Stimulated activated effector memory CD8-positive, alpha-beta T cell treated with anti-CD3 and anti-CD28 coated beads, Interleukin-12 subunit alpha, Interleukin-12 subunit beta, amount 100 ng/mL, for 72 hours (primary cell): Measurements from ENCODE around the gene COMMD7.

ENCODE experiments used
- ATAC-seq: fragments of 150-1000 bp; cut with Tn5 transposase; 2 replicates; pipeline ENCODE4 v1.10.0; 2021
- DNase-seq, 2 donors: peaks; one replicate each; pipeline ENCODE4 v3.0.0; 2021 to 2022; ENCODE audit warnings: low spot score in 2 of 2
- H3K27ac Mint-ChIP-seq: one replicate; pipeline ENCODE4 v1.8.0; 2022; ENCODE audit warnings: mild to moderate bottlenecking, mixed read lengths
- H3K36me3 Mint-ChIP-seq: one replicate; pipeline ENCODE4 v1.8.0; 2022; ENCODE audit warnings: mild to moderate bottlenecking, mixed read lengths
- H3K4me1 Mint-ChIP-seq: one replicate; pipeline ENCODE4 v1.8.0; 2022; ENCODE audit warnings: mixed read lengths
- H3K4me3 Mint-ChIP-seq: one replicate; pipeline ENCODE4 v1.8.0; 2022; ENCODE audit warnings: mild to moderate bottlenecking, mixed read lengths
- H3K9me3 Mint-ChIP-seq: one replicate; pipeline ENCODE4 v1.8.0; 2022; ENCODE audit warnings: mixed read lengths

The COMMD7 gene

DNA sequence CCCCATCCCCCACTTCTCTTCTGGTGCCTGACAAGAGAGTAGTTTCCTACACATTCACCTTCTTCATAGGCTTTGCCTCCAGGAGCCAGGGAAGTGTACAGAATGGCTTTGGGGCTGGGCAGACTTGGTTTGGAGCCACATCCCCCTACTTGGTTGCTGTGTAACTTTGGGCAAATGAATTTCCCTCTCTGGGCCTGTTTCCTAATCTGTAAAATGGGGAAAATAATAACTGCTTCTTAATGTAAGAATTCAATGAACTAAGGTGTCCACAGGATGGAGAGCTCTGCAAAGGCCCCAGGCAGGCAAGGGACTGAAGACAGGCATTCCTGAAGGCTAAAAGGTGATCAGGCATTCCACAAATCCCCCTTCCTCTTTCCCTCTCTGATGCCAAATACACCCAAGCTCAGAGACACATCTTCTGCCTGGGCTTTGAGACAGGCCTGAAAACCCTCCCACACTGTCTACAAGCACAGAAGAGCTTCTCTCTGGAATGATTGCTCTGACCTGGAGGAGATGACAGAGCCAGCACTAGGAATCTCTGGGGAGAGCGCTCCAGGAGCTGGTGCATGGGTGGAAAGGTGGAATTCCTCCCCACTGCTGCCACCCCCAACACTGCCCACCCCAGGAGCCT lies 62.6 kb downstream of the COMMD7 start:
- Mint-ChIP-seq H3K36me3 (no peaks in the 10 kb centered on the region), H3K4me3 (no peak overlapping the region), H3K9me3 (no peaks in the 10 kb centered on the region), H3K4me1 (peaks cover 17% of the 10 kb centered on the region), H3K27ac (peak overlapping the region; percentile 83)
- DNase-seq: no peak
- no peak for ATAC-seq

DNA sequence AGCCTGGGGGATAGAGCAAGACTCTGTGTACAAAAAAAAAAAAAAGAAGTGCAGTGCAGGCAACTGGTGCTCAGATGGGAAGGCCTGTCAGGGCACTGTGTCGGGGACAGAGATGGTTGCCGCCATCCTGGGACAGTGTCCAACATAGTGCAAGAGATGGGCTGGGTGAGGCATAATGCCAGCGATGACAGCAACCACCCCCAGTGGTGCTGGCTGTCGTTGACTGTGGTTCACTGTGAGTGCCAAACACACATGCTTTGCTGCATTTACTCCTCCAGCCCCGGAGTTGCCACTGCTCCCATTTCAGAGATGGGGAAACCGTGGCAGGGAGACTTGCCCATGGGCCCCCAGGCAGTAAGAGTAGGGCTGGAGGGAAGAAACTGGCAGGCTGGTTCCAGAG lies 64.3 kb downstream of the COMMD7 start:
- peaks cover 17% of the 10 kb centered on the region for H3K4me1 Mint-ChIP-seq
- ATAC-seq (no peak), DNase-seq (no peak)
- no peaks in the 10 kb centered on the region for H3K36me3 Mint-ChIP-seq
- no peak overlapping the region for H3K27ac Mint-ChIP-seq
- no peak overlapping the region for H3K4me3 Mint-ChIP-seq
- H3K9me3 Mint-ChIP-seq: no peaks in the 10 kb centered on the region

DNA sequence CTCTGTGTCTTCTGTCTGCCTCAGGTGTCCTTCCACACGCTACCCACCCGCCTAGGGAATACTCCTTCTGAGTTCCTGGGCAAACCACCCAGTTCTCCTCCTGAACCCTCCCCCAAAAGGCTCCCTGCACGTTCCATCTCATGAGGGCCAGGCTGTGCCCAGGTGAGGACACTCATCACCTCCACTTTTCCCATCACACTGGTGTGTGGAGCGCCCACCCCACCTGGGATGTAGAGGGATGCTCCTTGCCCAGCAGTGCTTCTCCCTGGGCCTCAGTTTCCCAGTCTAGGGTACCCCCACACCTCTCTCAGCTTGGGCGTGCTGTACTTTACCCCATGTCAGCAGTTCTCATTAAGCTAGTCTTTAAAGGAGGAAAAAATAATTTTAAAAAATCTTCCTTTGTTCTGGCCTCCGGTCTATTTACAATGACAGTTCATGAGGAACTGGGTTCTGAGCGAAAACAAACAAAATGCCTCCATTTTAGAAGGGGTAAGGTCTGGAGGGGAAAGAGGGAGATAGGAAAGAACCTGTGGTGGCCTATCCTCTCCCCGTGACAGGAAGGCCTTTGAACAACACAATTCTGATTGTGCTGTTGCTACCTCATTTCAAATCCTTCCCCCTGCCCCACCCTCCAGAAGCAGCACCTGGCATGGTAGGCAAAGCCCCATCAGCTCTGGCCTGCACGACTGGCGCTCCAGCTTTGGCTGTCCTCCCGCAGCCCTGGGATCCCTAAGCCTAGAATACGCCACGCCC lies 67.9 kb downstream of the COMMD7 start:
- DNase-seq (no peak), ATAC-seq (no peak)
- Mint-ChIP-seq H3K9me3 (no peaks in the 10 kb centered on the region), H3K27ac (peak overlapping the region; percentile 36), H3K36me3 (no peaks in the 10 kb centered on the region), H3K4me1 (peaks cover 22% of the 10 kb centered on the region), H3K4me3 (no peak overlapping the region)

DNA sequence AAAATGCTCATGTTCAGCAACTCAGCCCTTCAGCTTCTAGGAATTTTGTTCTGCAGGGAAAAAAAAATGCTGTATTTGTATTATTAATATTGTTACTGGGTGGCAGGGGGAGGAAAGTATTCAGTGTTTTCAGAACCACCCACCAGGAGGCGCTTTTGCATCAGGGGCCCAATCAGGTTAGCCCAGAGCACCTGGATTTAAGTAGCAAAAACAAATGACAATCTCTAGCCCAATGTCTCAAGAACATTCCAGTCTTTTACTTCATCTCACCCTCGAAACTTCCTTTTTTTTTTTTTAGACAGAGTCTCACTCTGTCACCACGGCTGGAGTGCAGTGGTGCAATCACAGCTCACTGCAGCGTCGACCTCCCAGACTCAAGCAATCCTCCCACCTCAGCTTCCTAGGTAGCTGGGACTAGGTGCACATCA lies 68.9 kb downstream of the COMMD7 start:
- ATAC-seq (peak; percentile 60), DNase-seq (peak; percentile 61 to 83)
- no peak overlapping the region for H3K27ac Mint-ChIP-seq
- H3K9me3 Mint-ChIP-seq: no peaks in the 10 kb centered on the region
- H3K4me3 Mint-ChIP-seq: no peak overlapping the region
- H3K36me3 Mint-ChIP-seq: no peaks in the 10 kb centered on the region
- H3K4me1 Mint-ChIP-seq: peaks cover 22% of the 10 kb centered on the region

DNA sequence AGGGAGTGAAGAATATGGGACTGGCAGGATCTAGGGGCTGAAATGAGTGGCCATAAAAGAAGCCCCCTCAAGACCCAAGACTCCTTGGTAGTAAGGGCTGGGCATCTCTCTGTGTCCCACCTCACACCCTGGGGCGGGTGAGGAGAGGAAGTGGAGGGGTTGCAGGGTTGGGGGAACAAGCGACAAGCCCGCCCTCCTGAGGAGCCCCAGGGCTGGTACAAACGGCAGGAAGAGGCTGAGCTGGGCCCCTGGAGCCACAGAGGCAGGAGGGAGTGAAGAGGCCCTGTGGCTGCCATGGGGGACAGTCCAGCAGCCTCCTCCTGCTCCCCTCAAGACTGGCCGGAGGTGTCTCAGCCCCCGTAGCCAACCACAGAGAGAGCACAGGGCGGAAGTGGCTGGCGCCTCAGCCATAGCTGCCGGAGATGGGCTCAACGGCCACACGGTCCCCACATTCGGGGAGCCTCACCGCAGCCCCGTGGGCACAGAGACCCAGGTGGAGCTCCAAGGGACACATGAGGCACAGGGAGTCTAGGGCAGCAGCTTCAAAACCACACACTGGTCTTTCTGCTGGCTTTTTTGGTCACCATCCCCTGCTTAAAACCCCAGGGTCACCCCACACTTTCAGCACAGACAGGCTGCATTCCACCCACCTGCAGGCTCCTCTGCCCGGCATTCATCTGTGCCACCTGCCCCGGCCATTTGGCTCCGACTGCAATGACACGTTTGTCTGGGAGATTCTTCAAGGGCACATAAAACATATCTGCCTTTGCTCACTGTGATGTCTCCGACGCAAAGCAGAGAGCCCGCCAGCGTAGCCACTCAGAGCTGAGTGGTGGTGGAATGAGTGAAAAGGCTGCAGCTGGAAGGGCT lies 70.0 kb downstream of the COMMD7 start:
- Mint-ChIP-seq H3K36me3 (no peaks in the 10 kb centered on the region), H3K4me3 (peak overlapping the region; percentile 69), H3K27ac (peak overlapping the region; percentile 98), H3K9me3 (no peaks in the 10 kb centered on the region), H3K4me1 (peaks cover 22% of the 10 kb centered on the region)
- DNase-seq: peak; percentile 31 to 79
- ATAC-seq: peak; percentile 78

DNA sequence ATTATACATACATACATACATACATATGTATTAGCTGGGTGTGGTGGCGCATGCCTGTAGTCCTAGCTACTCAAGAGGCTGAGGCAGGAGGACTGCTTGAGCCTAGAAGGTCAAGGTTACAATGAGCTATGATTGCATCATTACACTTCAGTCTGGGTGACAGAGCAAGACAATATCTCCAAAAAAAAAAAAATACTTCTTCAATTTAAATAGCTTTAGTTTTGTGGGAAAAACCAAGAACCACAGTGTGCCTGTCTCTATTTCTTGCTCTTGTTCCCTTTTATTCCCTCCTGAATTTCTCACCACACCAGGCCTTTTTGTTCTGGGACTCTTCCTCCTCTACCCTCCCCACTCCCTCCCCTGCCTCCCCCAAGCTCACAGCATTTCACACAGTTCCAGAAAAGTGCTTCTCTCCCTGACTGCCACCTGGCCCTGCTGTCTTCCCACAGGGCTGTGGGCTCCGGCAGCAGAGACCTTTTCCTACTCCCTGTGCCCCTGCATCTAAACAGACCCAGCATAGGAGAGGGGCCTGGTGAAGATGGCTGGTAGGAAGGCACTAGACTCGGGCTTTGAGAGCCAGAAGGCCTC lies 70.8 kb downstream of the COMMD7 start:
- Mint-ChIP-seq H3K36me3 (no peaks in the 10 kb centered on the region), H3K9me3 (no peaks in the 10 kb centered on the region), H3K4me3 (peak overlapping the region; percentile 69), H3K27ac (peak overlapping the region; percentile 98), H3K4me1 (peaks cover 17% of the 10 kb centered on the region)
- DNase-seq: no peak
- ATAC-seq: peak; percentile 46

DNA sequence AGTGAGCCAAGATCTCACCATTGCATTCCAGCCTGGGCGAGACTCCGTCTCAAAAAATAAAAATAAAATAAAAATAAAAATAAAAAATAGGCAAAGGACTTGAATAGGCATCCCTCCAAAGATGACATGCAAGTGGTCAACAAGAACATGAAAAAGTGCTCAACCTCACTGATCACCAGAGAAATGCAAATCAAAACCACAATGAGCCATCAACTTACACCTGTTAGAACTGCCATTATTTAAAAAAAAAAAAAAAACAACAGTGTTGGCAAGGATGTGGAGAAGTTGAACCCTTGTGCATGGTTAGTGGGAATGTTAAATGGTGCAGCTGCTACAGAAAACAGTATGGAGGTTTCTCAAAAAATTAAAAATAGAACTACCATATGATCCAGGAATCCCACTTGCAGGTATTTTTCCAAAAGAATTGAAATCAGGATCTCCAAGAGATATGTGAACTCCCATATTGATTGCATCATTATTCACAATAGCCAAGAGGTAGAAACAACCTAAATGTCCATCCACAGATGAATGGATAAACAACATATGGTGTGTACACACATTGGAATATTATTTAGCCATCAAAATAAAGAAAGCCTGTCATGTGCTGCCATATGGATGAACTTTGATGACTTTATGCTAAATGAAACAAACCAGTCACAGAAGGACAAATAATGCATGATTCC lies 72.4 kb downstream of the COMMD7 start:
- Mint-ChIP-seq H3K36me3 (no peaks in the 10 kb centered on the region), H3K4me3 (no peak overlapping the region), H3K4me1 (peaks cover 14% of the 10 kb centered on the region), H3K9me3 (no peaks in the 10 kb centered on the region), H3K27ac (no peak overlapping the region)
- ATAC-seq: no peak
- no peak for DNase-seq

DNA sequence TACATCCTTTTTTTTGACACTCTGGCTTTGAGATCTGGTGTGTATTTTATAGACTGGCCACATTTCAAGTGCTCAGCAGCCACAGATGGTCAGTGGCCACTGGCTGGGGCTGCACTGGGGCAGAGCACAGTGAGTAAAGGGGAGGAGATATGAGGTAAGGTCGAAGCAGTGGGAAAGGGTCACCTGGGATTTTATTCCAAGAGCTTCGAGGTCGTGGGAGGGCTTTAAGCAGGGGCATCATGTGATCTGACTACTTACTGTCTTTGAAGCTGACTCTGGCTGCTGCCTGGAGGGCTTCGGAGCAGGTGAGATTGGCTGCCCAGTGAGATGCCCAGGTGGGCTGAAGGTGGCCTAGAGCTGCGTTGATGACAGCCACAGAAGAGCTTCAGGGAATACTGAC lies 76.2 kb downstream of the COMMD7 start:
- Mint-ChIP-seq H3K9me3 (no peaks in the 10 kb centered on the region), H3K27ac (no peak overlapping the region), H3K4me3 (no peak overlapping the region), H3K36me3 (no peaks in the 10 kb centered on the region), H3K4me1 (no peaks in the 10 kb centered on the region)
- ATAC-seq (no peak), DNase-seq (no peak)

DNA sequence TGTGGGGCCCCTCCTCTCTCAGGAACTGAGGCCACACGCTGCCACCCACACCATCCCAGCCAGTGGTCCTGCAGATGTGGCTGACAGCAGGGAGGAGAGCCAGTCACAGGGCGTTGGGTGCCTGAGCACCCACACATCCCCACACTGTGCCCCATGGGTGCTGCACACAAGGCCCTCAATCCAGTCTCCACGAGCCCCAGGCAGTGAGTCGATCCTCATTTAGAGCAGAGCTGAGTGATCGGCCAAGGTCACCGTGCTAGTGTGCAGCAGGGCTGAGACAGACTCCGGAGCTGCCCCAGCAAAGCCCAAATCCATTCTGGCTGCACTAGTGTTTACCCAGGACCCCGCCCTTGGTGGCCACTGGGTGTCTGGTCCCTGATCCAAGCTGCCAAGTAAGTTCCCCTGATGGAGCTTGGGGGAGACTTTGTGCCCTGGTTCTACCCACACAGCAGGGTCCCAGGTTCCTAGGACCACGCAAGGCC lies 78.5 kb downstream of the COMMD7 start:
- peak; percentile 49 for ATAC-seq

DNA sequence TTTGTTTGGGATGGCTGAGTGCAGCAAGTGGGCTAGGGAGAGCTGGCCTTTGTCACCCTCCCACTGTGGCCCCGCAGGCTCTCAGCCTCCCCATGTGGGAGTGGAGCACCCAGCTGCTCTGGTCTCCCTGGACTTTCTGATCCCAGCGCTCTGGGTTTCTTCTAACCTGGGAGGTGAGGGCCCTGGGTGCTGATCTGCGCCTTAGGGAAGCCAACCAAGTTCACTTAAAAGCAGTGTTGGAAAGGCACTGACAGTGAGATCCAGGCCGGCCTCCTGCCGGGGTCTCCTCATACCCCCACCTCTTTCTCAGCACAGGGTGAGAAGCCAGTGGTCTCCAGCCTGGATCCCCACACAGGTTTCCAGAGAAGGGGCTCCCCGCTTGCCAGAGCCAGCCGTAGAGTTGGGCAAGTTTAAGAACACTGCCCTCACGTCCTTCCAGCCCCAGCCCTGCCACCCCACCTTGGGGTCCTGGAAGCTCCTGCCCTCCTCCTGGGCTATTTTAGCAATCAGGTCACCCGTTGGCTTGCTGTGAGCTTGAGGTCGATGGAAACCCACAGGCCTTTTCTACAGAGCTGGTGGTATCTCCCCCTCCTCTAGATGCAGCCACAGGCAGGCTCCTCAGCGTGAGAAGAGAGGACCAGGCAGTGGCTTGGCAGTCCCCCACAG lies 79.1 kb downstream of the COMMD7 start:
- DNase-seq (no peak), ATAC-seq (no peak)
- H3K4me1 Mint-ChIP-seq: no peaks in the 10 kb centered on the region
- H3K9me3 Mint-ChIP-seq: peaks cover 5% of the 10 kb centered on the region
- no peak overlapping the region for H3K27ac Mint-ChIP-seq
- no peak overlapping the region for H3K4me3 Mint-ChIP-seq
- no peaks in the 10 kb centered on the region for H3K36me3 Mint-ChIP-seq

More for the DNA sequence above, 78.5 kb downstream of the COMMD7 start:
- no peak overlapping the region for H3K4me3 Mint-ChIP-seq
- peaks cover 5% of the 10 kb centered on the region for H3K9me3 Mint-ChIP-seq
- H3K36me3 Mint-ChIP-seq: no peaks in the 10 kb centered on the region
- no peak overlapping the region for H3K27ac Mint-ChIP-seq
- no peaks in the 10 kb centered on the region for H3K4me1 Mint-ChIP-seq
- no peak for DNase-seq

DNA sequence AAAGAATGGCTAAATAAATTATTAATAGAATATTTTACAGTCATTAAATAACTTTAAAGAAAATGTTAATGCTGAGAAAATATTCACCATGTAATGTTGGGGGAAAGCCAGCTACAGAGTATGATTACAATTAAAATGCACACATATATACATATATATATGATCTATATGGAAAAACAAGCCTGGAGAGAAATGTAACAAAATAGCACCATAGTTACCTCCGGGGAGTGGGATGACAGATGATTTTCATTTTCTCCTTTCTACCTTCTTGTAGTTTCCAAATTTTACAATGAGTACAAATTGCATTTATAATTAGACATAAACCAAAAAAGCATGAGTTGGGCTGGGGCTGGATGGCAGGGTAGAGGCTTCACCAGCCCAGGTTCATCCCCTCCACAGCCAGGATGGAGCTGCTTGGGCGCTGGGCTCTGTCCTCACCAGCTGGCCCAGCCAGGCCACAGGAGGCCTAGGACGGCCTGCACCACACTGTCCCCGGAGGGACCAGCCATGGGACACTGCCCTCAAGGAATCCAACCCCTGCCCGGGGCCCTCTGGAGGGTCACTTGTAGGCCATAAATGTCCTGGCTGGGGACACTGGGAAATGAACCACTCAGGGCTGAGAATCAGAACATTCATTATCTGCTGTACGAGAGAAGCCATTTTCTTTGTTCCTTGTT lies 79.8 kb downstream of the COMMD7 start:
- ATAC-seq (no peak), DNase-seq (no peak)
- Mint-ChIP-seq H3K9me3 (peaks cover 5% of the 10 kb centered on the region), H3K36me3 (no peaks in the 10 kb centered on the region), H3K4me1 (no peaks in the 10 kb centered on the region), H3K27ac (no peak overlapping the region), H3K4me3 (no peak overlapping the region)

DNA sequence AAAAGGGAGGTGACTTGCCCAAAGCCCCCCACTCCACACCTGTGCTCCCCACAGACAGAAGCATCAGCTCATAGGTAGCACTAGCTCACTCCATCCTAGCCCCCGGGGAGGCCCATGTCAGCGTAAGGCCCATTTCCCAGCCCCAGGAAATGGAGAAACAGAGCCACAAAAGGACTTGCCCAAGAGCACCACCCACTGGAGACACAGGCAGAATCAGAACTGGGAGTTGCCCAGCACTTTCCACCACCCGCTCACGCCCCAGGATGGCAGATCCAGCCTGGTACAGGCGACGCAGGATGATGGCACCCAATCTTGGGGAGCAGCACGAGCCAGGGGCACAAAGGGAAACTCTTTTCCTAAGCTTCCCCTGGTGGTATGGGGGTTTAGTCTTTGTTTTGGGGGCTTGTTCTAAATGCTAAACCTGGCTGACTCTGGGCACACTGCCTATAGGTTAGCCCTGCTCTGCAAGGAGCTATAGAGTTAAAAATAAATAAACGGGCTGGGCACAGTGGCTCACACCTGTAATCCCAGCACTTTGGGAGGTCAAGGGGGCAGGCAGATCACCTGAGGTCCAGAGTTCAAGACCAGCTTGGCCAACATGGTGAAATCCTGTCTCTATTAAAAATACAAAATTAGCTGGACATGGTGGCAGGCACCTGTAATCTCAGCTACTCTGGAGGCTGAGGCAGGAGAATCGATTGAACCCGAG lies 81.3 kb downstream of the COMMD7 start:
- no peak overlapping the region for H3K4me3 Mint-ChIP-seq
- no peak for DNase-seq
- peaks cover 5% of the 10 kb centered on the region for H3K9me3 Mint-ChIP-seq
- no peak for ATAC-seq
- H3K4me1 Mint-ChIP-seq: no peaks in the 10 kb centered on the region
- H3K27ac Mint-ChIP-seq: no peak overlapping the region
- H3K36me3 Mint-ChIP-seq: no peaks in the 10 kb centered on the region

DNA sequence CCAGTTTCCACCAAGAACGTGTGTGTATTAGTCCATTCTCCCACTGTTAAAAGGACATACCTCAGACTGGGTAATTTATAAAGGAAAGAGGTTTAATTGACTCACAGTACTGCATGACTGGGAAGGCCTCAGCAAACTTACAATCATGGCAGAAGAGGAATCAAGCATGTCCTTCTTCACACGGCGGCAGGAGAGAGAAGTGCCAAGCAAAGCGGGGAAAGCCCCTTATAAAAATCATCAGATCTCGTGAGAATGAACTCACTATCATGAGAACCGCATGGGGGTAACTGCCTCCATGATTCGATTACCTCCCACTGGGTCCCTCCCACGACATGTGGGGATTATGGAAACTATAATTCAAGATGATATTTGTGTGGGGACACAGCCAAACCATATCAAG lies 82.6 kb downstream of the COMMD7 start:
- no peak for ATAC-seq
- Mint-ChIP-seq H3K9me3 (peaks cover 5% of the 10 kb centered on the region), H3K4me3 (no peak overlapping the region), H3K4me1 (peaks cover 6% of the 10 kb centered on the region), H3K36me3 (no peaks in the 10 kb centered on the region), H3K27ac (no peak overlapping the region)
- no peak for DNase-seq
